ENCODE measurements around the gene PTPRM. TPM values are rescaled to one million over a fixed set of nuclear protein-coding genes. Genes with fewer than 3 reads are reported as not detected.
"Not testable (repeated sequence)": the region's sequence is repeated elsewhere in the genome, so short reads cannot be mapped to it uniquely, and the experiment has no call there.

Gene PTPRM
- total RNA-seq, 1 donor from 2014 or later: 133 TPM

DNA sequence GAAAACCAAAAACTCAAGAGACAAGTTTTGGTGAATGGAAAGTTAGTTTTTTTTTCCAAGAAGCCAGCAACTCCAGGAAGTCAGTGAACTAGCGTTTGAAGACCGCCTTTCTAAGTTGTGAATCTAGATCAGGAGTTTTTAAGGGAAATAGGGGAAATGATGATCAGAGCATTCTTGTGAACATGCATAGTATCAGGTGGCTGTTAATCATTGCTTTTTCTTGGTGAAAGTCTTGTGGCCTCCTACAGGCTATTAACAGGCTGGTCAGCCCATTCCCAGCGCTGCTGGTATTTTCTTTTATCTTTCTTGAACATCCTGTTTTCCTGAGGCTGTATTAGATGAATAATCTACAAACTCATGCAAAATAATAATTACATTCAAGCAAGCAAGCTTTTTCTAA lies 155.8 kb downstream of the PTPRM start:
- DNase-seq (ENCODE audit: low spot score): no peak

DNA sequence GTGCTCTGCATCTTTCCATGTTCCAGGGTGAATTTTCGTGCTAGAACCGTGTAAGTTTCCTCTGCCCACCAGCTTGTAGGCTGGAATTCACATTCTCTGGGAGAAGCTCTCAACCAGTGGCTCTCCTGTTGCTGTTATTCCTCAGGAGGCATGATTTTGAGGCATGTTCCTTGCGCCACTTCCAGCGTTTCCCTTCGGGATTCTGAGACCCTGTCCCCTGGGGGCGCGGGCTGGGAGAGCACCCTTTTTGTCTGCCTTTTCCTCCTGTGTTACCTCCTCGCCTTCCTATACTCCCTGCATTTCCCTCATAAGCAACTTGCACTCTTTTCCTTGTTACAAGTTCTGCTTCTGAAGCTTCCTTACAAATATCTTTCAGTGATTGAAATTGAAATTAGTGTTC lies 156.4 kb downstream of the PTPRM start:
- DNase-seq (ENCODE audit: low spot score): no peak

DNA sequence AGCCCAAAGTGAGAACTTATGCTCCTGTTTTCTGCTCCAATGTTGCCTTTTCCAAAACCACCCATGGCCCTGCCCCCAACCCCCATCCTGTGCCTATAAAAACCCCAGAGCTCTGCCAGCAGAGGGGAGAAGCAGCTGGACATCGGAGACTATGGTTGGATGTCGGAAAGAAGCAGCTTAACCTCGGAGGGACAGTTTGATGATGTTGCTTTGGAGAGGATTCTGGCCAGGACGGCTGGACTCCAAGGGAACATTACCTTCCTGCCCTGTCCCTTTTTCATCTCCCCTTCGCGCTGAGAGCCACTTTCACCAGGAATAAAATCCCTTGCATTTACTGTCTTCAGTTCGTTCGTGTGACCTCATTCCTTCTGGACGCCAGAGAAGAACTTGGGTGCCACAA lies 158.4 kb downstream of the PTPRM start:
- no peak for DNase-seq (ENCODE audit: low spot score)

DNA sequence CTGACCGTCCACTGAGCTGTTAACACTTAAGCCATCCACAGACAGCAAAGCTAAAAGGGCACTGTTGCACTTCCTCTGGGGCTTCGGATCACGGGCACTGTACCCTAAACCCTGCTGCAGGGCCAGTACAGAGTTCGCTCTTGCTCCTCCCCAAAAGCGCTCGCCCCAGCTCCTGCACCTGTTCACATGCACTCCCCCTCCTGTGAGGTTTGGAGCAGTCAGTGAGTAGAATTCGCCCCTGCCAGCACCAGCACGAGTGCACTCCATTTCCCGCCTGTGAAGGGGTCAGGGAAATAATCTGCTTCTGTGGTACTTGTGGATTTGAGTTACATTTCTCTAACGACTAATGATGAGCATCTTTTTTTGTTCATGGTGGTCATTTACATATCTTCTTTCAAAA lies 158.8 kb downstream of the PTPRM start:
- no peak for DNase-seq (ENCODE audit: low spot score)

DNA sequence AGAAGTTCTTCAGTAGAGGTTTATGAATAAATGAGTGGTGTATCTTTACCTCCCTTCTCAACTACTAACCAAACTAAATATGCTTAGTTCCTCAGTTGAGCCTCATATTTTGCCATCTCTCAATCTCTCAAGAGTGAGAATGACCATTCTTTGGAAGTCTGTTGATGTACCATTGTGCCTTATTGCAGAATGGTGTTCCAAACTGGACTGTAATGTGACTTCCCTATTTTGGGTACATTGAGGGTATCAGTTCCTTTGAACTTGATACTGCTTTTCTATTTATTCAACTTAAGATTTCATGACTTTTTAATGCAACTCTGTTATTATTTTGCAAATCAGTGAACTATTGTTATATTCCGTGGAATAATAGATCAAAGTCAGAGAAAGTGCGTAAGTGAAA lies 159.4 kb downstream of the PTPRM start:
- DNase-seq (ENCODE audit: low spot score): no peak

DNA sequence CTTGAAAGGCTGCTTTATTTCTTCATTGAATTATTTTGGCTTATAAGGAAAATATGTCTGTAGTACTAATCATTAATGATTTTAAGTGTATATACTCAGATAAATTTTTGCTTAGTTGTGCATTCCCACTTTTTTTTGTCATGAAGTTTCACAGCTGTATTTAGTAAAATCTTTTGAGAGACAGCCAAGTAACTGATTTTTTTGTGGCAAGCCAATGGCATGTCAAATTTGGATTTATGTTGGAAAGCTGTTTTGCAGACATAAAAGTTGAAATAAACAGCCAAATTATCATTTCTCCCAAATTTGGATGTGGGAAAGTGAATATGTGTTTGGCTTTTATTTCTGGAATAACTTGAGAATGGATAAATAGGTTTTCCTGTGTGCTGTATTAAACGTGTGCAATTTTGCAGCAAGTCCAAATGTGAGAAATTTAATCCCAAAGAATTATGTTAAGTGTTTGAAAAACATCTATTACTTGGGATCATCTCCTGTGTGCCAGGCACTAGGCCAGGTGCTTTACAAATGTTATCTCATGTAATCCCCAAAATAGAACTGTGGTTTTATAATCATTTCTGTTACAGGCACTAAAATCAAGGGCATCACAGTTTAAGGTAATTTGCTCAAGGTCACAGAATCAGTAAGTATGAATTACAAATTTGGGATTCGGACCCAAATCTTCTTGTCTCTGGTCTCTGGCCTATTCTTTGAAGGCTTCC lies 160.4 kb downstream of the PTPRM start:
- no peak for DNase-seq (ENCODE audit: low spot score)

DNA sequence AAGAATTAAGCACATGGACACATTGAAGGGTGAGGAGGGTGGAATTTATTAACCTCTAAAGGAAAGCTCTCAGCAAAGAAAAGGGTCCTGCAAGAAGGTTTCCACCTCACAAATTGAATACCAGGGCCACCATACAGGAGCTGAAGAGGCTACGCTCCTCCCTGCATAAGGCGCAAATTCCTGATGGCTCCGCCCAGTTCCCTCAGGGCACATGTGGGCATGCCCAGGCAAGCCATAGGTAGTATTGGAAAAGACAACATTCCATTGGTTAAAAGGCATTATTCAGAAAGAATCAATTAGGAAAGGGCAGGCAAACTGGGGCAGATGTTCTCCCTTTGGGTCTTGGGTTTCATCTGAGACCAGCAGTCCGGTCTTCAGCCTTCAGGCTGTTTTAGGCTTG lies 161.2 kb downstream of the PTPRM start:
- DNase-seq (ENCODE audit: low spot score): no peak

DNA sequence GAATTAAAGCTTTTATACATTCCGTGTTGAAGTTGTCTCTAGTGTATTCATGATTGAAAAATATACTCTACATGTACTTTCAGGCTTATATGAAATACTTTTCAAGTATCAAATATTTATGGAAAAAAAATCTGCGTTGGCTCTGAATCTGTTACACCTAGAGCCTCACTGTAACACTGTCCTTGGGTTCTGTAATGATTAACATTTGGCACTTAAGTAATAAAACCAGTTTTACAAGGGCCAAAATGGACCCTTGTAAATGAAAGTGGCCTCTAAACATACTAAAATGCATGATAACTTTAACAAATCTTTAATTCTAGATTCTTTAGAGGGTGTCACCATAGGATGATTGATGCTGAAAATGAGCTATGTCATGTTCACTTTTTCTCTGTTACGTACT lies 162.8 kb downstream of the PTPRM start:
- no peak for DNase-seq (ENCODE audit: low spot score)

DNA sequence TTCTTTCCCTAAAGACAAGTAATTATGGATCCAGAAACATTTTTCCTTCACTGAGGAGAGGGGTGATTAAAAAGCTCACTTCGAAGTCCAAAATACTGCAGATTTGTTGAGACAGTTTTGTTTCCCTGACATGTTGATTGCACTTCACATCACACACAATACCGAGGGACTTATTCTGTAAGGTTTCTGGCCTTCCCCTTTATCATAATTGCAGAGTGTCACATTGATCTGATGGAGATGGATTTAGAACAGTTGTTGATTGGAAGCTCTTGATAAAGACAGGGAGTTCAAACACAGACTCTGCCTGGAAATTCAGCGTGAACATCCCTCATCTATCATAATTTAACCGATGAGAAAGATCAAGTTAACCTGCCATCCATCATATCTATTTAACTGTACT lies 163.6 kb downstream of the PTPRM start:
- DNase-seq (ENCODE audit: low spot score): no peak

DNA sequence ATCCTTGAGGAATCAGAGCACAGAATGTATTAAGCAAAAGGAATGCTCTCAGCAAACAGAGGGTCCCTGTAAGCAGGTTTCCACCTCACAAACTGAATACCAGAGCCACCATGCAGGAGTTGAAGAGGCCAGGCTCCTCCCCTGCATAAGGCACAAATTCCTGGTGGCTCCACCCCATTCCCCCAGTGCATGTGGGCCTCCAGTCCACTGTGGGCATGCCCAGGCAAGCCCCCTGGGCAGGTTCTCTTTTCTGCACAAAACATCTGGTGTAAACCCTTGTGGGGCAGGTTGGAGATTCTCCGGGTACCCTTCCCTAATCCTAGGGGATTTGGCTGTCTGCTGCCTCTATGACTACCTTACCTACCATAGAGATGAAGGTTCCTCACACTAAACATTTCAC lies 166.5 kb downstream of the PTPRM start:
- no peak for DNase-seq (ENCODE audit: low spot score)

DNA sequence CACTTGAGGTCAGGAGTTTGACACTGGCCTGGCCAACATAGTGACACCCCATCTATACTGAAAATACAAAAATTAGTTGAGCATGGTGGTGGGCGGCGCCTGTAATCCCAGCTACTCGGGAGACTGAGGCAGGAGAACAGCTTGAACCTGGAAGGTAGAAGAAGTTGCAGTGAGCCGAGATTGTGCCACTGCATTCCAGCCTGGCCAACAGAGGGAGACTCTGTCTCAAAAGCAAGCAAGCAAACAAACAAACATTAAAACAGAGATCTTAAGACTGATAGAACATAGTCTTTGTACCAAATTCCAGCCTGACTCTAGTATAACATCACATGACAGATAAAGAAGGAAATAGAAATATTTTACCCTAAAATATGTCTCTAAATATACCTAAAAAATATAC lies 168.1 kb downstream of the PTPRM start:
- DNase-seq (ENCODE audit: low spot score): no peak

DNA sequence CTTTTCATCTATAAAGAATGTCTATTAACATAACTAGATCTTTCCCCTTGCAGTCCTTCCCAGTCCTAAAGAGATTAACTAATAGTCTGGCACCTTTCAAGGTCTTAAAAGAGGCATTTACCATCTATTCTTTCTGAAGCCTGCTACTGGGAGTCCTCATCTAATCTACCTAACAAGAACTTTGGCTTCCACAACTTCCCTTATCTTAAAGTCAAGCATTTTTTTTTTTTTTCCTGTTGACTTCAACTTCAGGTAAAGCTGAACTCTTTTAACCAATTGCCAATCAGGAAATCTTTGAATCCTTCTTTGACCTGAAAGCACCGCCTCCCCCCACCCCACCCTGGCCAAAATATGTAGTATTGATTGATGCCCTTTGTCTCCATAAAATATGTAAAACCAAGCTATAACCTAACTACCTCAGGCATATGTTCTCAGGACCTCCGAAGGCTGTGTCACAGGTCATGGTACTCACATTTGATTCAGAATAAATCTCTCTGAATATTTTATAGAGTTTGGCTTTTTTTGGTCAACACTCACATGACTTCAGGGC lies 168.6 kb downstream of the PTPRM start:
- DNase-seq (ENCODE audit: low spot score): no peak

DNA sequence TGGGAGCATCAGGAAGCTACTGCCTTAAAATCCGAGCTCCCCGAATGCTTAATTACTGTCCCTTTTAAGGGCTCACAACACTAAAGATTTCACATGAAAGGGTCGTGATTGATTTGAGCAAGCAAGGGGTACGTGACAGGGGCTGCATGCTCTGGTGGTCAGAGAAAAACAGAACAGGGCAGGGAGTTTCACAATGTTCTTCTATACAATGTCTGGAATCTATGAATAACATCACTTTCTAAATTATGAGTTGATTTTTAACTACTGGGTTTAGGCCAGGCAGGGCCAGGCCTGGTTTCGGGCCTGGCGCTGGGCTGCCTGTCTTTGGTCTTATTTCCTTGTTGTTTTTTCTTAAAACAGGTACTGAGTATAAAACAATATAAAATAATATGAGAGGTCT lies 169.4 kb downstream of the PTPRM start:
- DNase-seq (ENCODE audit: low spot score): not testable (repeated sequence)

DNA sequence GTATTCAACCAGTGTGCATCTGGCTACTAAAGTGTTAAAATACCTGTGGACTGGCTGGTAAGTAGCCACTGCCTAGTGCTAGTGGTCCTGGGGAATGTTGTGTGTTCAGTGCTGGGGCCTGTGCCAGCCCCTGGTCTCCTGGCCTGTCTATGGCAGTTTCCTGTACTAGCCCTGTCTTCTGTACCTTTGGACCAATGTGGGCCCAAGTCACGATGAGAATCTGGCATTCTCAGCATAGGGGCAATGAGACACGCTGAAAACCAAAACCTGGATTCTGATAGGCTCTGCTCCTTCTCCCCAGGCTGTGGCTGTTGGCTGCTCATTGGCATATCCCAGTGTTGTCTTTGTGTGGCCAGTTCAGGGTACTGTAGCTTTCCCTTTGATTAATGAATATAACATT lies 170.4 kb downstream of the PTPRM start:
- DNase-seq (ENCODE audit: low spot score): no peak

DNA sequence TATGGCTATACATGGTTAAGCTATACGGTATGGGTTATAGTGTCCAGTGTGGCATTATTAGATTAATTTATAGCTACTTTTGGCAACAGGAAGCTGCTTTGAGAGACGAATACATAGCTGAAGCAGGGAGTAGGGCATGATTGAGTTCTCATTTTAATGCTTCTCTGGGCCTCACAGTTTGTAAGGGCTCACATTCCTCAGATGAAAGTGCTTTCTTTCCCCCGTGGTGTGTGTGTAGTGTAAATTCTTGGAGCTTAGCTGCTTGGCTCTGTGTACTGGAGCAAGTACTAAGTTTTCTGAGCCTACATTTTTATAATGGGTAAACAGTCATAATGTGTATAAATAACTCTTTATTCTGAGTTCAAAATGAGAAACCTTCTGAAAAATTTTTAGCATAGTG lies 173.7 kb downstream of the PTPRM start:
- DNase-seq (ENCODE audit: low spot score): no peak

DNA sequence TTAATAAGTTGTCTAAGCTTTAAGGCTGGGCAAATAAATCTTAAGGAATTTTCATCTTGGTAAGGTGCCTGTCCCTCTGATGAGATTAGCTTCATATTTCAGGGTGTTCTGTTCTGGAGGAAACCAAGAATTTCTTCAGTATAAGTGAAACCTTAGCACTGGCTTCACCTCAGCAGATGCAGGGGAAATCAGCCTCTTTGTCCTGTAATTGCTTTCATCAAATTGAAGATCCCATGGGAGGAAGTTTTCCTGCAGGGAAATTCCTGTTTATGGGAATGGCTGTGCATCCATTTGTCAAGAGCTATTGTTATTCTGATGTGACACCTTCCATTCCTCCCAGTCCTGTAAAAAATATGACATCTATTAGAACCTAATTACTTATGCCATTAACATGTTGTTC lies 174.5 kb downstream of the PTPRM start:
- no peak for DNase-seq (ENCODE audit: low spot score)

DNA sequence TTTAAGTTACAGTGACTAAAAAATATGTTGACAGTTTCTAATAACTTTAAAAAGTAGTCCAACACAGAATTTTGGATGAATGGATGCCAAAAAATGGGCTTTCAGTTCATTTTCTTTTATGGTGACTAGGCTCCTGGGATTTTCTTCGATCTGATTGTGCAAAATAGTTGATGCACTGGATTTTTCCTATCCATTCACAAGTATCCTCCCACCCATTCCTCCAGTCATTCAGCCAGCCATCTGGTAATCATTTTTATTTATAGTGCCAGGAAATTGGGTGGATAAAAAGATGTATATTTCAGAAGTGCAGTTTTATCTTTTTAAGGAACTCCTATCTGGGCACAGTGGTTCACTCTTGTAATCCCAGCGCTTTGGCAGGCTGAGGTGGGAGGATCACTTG lies 175.1 kb downstream of the PTPRM start:
- DNase-seq (ENCODE audit: low spot score): no peak

DNA sequence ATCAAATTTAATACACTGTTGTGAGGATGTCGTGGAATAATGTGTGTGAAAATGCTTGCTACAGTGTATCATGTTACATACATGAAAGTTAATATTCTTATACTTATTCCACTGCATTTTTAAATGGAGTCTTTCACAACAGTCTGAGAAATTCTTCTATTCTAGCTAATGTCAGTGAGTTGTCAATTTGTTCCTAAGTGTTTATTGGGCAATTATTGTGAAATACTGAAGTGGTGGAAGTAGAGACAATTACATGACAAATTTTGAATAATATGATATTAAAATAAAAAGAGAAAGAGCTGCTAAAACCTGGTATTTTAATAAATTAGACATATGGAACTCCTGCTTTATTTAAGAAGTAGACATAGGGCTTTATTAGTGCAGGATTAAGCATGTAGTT lies 176.1 kb downstream of the PTPRM start:
- DNase-seq (ENCODE audit: low spot score): no peak

DNA sequence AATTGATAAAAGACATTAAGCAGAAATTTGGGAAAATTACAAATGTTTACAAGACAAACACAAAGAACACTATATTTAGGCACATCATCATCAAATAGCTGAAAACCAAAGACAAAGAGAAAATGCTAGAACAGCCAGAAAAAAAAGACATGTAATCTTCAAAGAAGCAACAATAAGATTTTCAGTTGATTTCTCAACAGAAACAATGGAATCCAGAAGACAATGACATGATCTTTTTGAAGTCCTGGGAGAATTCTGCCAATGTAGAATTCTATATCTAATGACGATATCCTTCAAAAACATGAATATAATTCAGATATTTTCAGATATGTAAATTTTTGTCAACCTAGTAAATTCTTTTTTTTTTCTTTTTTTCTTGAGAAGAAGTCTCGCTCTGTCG lies 179.0 kb downstream of the PTPRM start:
- DNase-seq (ENCODE audit: low spot score): no peak

DNA sequence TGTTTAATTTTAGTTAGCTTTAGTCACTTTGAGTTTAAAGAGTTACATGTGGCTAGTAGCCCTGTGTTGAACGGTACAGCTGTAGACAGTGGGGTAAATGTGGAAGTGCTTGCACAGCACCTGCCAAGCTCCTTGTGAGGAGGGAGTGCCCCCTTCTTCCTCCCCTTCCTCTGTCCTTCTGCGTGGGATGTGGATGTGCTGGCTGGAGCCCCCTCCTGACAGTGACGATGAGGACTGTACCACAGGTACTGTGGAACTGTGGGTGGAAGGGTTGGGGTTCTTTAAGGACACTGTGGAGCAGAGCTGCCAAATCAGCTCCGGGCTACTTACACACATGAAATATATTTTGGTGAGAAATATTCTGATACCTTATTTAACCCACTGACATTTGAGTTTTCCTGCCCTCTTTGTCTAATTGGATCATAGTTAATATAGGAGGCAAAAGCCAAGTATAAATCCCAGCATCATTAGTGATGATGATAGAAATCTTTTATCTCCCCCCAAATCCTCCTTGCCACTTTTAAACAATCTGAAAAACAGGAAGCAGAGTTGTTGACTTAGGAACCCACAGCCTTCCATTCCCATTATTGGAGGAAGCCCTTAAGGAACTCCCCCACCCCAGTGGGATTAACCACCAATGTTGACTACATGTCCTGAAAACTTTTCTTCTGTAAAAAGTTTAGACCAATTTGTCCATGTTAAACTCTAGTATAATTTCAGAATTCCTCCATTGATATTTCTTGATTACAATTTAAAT lies 181.3 kb downstream of the PTPRM start:
- no peak for DNase-seq (ENCODE audit: low spot score)

DNA sequence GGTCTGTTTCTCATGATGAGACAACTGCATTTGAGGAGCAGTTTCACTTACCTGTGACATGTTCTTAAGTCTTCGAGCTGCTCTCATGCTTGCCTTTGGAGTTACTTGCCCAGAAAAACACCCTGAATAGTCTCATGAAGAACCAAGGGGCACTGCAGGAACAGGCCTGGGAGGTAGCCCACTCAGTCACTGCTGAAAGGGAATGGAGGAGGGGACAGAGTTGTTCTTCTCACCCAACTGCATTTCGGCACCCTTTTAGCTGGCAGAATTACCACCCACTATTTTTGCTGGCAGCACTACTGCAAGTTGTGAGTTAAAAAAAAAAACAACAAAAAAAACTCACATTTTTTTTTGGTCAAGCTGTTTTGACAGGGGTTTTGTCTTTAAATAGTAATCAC lies 181.9 kb downstream of the PTPRM start:
- DNase-seq (ENCODE audit: low spot score): no peak

DNA sequence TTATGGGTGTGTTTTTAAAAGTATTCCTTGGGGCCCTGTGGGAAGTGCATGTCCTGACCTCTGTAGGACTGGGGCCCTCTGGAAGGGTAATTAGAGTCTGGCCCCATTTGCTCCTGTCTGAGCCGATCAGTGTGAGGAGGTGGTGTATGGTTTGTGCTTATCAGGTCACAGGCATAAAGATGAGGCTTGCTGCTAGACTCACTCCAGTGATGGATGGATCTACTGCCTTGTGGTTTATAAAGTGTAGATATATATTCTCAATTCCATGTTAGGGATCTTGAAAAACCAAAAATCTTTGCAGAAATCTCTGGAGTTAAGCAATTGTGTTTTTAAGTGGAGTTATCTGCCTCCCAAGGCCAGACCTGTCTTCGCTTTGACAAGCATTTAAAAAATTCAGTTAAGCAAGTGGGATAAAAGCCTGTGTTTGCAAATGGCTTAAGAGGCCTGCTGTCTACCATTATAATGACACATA lies 182.4 kb downstream of the PTPRM start:
- no peak for DNase-seq (ENCODE audit: low spot score)
